OCI-LY7 (cell line): Measurements from ENCODE around the gene PIK3AP1. TPM values are rescaled to one million over a fixed set of nuclear protein-coding genes. Genes with fewer than 3 reads are reported as not detected.

Experiments
- BruUV-seq: library from RNA; stranded (reverse); fragments of 400-500 nt; replicated peaks from 2 replicates; lab custom pipeline; 2021; lab: Mats Ljungman, UMichigan
- CTCF ChIA-PET: fragments of 300-600 bp; sonication (Branson Sonifier 250); formaldehyde crosslinking; loops from one replicate; lab custom pipeline; 2022; ENCODE audit warnings: antibody characterized with exemption; ENCODE audit not compliant: unreplicated experiment; lab: Charles Lee
- POLR2A ChIA-PET: fragments of 300-600 bp; sonication (Branson Sonifier 250); formaldehyde crosslinking; loops from one replicate; lab custom pipeline; 2022; ENCODE audit warnings: antibody characterized with exemption; lab: Charles Lee
- DNase-seq: peaks from one replicate; pipeline ENCODE4 v3.0.0-alpha.2; 2015; ENCODE audit warnings: low spot score
- H2AFZ ChIP-seq: fragments of 200-600 bp; sonication (generic), shearing (Covaris generic); 2 replicates; pipeline ENCODE4 v1.6.1; 2014; ENCODE audit warnings: mild to moderate bottlenecking, antibody characterized with exemption, low read length, moderate library complexity
- H3K27ac ChIP-seq: fragments of 200-600 bp; sonication (generic); 2 replicates; pipeline ENCODE4 v1.5.1; 2014; ENCODE audit warnings: mixed run types, low read depth, mild to moderate bottlenecking, moderate library complexity, low read length, inconsistent platforms; ENCODE audit not compliant: poor library complexity, severe bottlenecking
- H3K36me3 ChIP-seq: fragments of 200-600 bp; sonication (generic); 2 replicates; pipeline ENCODE4 v1.6.1; 2014; ENCODE audit warnings: mild to moderate bottlenecking, antibody characterized with exemption, low read length, moderate library complexity, mixed read lengths; ENCODE audit not compliant: insufficient read depth
- H3K4me1 ChIP-seq: fragments of 200-600 bp; sonication (generic); 2 replicates; pipeline ENCODE4 v1.5.1; 2014; ENCODE audit warnings: mild to moderate bottlenecking, low read length; ENCODE audit not compliant: insufficient read depth, poor library complexity, severe bottlenecking
- H3K4me2 ChIP-seq: fragments of 200-600 bp; sonication (generic); 2 replicates; pipeline ENCODE4 v1.6.1; 2014; ENCODE audit warnings: mild to moderate bottlenecking, low read length
- H3K4me3 ChIP-seq: fragments of 200-600 bp; sonication (generic); 2 replicates; pipeline ENCODE4 v1.5.1; 2014; ENCODE audit warnings: mild to moderate bottlenecking, low read depth, low read length; ENCODE audit not compliant: poor library complexity, severe bottlenecking
- H3K79me2 ChIP-seq: fragments of 200-600 bp; sonication (generic); 2 replicates; pipeline ENCODE4 v1.6.1; 2016; ENCODE audit warnings: low read depth, mild to moderate bottlenecking, low read length, moderate library complexity, mixed read lengths; ENCODE audit not compliant: insufficient read depth
- H3K9me2 ChIP-seq: fragments of 200-600 bp; sonication (generic); 2 replicates; pipeline ENCODE4 v1.6.1; 2016; ENCODE audit warnings: mild to moderate bottlenecking, low read length, mixed read lengths; ENCODE audit not compliant: insufficient read depth
- H3K9me3 ChIP-seq: fragments of 200-600 bp; sonication (generic); 2 replicates; pipeline ENCODE4 v1.6.1; 2014; ENCODE audit warnings: mild to moderate bottlenecking, mixed run types, low read length, mixed read lengths
- H4K20me1 ChIP-seq: fragments of 200-600 bp; sonication (generic); 2 replicates; pipeline ENCODE4 v1.6.1; 2014; ENCODE audit warnings: mild to moderate bottlenecking, antibody characterized with exemption, low read length, moderate library complexity, mixed read lengths; ENCODE audit not compliant: insufficient read depth
- CTCF ChIP-seq: fragments of 200-600 bp; sonication (generic); conservative IDR thresholded peaks from 2 replicates; pipeline ENCODE4 v1.5.1; 2014; ENCODE audit warnings: mild to moderate bottlenecking, antibody characterized with exemption, low read length, moderate library complexity, mixed read lengths
- EZH2phosphoT487 ChIP-seq: fragments of 200-600 bp; sonication (generic); IDR thresholded peaks from 2 replicates; pipeline ENCODE4 v1.6.1; 2018; ENCODE audit warnings: low read depth, borderline replicate concordance, mild to moderate bottlenecking, mixed run types, antibody characterized with exemption, low read length, moderate library complexity, mixed read lengths
- intact Hi-C: fragments of 100-400 bp; cut with micrococcal nuclease; formaldehyde crosslinking; loops from one replicate; pipeline ENCODE4 v1.10.0; 2022; ENCODE audit not compliant: unreplicated experiment
- total RNA-seq, 2 experiments: library from RNA; depleted of rRNA in 1 of 2; stranded (reverse); fragments of >200 nt in 1 of 2; shearing (Covaris generic) in 1 of 2; gene quantifications; 2 replicates each; pipeline ENCODE4 v1.2.3, GENCODE V29; 2014 to 2022

PIK3AP1 gene
- total RNA-seq, 2 experiments from 2014 or later: 132 to 140 TPM

DNA sequence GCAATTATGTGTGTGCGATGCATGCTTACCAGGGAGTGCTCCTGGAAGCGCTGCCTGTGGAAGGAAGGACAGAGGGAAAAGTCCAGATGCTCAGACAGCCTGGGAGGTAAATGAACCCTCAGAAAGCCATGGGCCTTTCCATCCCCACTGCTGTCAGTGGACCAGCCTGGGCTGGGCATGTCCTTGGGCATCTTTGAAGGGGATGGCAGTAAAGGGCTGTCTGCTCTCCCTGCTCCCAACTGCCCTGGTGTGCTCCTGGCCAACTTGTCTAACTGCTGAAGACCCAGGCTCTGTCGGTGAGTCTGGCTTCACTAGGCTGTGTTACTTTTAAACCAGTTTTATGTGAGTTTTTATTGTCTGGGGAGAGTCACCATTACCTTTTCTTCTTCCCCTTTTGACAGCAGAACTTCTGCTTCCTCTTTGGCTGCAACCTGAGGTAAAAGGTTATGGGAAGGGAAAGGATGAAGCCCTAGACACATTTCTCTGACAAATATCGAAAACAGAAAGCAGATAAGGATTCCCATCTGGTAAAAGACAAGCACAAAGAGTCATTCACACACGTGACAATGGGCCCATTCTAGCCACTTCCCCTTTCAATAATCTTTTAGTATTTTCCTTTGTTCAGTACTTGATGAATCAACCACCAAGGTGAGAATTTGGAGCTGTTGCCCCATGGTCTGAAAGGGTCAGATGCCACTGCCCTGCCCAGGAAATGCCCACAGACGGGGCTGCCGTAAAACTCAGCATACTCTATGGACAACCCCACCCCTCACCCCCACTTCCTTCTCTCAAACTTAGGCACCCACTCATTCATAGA lies 27.6 kb upstream of the PIK3AP1 start:
- Histone ChIP-seq H3K27ac (peak overlapping the region; percentile 86), H3K4me2 (peak overlapping the region; percentile 59), H4K20me1 (no peaks in the 10 kb centered on the region), H3K4me1 (peaks cover 46% of the 10 kb centered on the region), H3K9me2 (no peaks in the 10 kb centered on the region), H2AFZ (peak overlapping the region; percentile 93), H3K4me3 (peak overlapping the region; percentile 20), H3K36me3 (no peaks in the 10 kb centered on the region), H3K79me2 (no peaks in the 10 kb centered on the region), H3K9me3 (no peaks in the 10 kb centered on the region)
- TF ChIP-seq EZH2phosphoT487 (no peak), CTCF (no peak)
- BruUV-seq: TSS peak; percentile 73
- intact Hi-C loops: loop anchor here (10.0 kb wide), 1 partner anchor 233 kb away; the partner anchor contains the start of gene TLL2
- CTCF ChIA-PET: no interaction called here
- peak; percentile 63 for DNase-seq
- POLR2A ChIA-PET: interaction anchor here (0.6 to 2.4 kb wide), 18 partner anchors 9 to 546 kb away, joined by 3 to 14 read pairs (median 4); partner anchors contain the start of gene PIK3AP1

- POLR2A ChIA-PET: interaction anchor here (1.3 to 2.4 kb wide), 2 partner anchors 12 to 18 kb away, joined by 4 to 8 read pairs; no protein-coding TSS in a partner anchor
- CTCF ChIA-PET: interaction anchor here (0.6 to 1.2 kb wide), 3 partner anchors 99 to 233 kb away, joined by 3 to 7 read pairs (median 3); no protein-coding TSS in a partner anchor
- intact Hi-C loops: loop anchor here (10.0 kb wide), 1 partner anchor 232 kb away; the partner anchor contains the start of gene TLL2
- Histone ChIP-seq H2AFZ (no peak overlapping the region), H3K79me2 (no peaks in the 10 kb centered on the region), H4K20me1 (no peaks in the 10 kb centered on the region), H3K4me3 (no peak overlapping the region), H3K4me1 (peaks cover 54% of the 10 kb centered on the region), H3K4me2 (no peak overlapping the region), H3K36me3 (no peaks in the 10 kb centered on the region), H3K9me2 (no peaks in the 10 kb centered on the region), H3K27ac (peak overlapping the region; percentile 7), H3K9me3 (no peaks in the 10 kb centered on the region)
- TF ChIP-seq CTCF: no peak
- no peak for TF ChIP-seq EZH2phosphoT487
- no TSS peak for BruUV-seq
- no peak for DNase-seq
Observed at GRCh38 chr10:96746503-96746902, 26.2 kb upstream of the PIK3AP1 start.
